A549 (cell line): ENCODE results near the gene GAS2L2. TPM values are rescaled to one million over a fixed set of nuclear protein-coding genes. Genes with fewer than 3 reads are reported as not detected.
"Not testable (repeated sequence)": the region's sequence is repeated elsewhere in the genome, so short reads cannot be mapped to it uniquely, and the experiment has no call there.

ENCODE experiments used
- ATAC-seq, 2 experiments: fragments of 200-7000 bp in 1 of 2; fragments of >200 bp in 1 of 2; cut with Nextera tagmentation in 1 of 2; cut with Tn5 transposase in 1 of 2; 3 replicates each; pipeline versions ENCODE4 v1.8.0 to v1.9.1; 2018 to 2020; ENCODE audit warnings: mild to moderate bottlenecking in 1 of 2, moderate library complexity in 1 of 2
- CTCF ChIA-PET: fragments of 300-600 bp; sonication (Branson Sonifier 250); formaldehyde crosslinking; extraction: SDS; loops from one replicate; lab custom pipeline; 2021; ENCODE audit warnings: antibody characterized with exemption, inconsistent platforms; lab: Yijun Ruan, JAX
- POLR2A ChIA-PET: fragments of 350-600 bp; formaldehyde crosslinking; extraction: SDS; loops from one replicate; lab custom pipeline; 2021; ENCODE audit warnings: antibody characterized with exemption, inconsistent platforms; lab: Yijun Ruan, JAX
- DNase-seq, 2 experiments: peaks; one replicate each; pipeline versions ENCODE4 v3.0.0 to v3.0.0-alpha.2; 2011 to 2016; ENCODE audit warnings: low read depth in 1 of 2, low spot score in 1 of 2
- FAIRE-seq: peaks from 2 replicates; lab custom pipeline; 2011; peaks lifted over from hg19 to GRCh38; lab: Jason Lieb, UNC
- H3K27ac ChIP-seq, 2 experiments: fragments of >200 bp; sonication (Bioruptor Twin); formaldehyde crosslinking; 3 replicates each; pipeline ENCODE4 v1.5.1; 2016 to 2017
- H3K4me1 ChIP-seq: fragments of >200 bp; sonication (Bioruptor Twin); formaldehyde crosslinking; 3 replicates; pipeline ENCODE4 v1.6.1; 2016
- H3K4me2 ChIP-seq: fragments of >200 bp; sonication (Bioruptor Twin); formaldehyde crosslinking; 3 replicates; pipeline ENCODE4 v1.6.1; 2016
- H3K4me3 ChIP-seq: fragments of >200 bp; sonication (Bioruptor Twin); formaldehyde crosslinking; 3 replicates; pipeline ENCODE4 v1.5.1; 2016
- H3K9me3 ChIP-seq: fragments of >200 bp; sonication (Bioruptor Twin); formaldehyde crosslinking; 3 replicates; pipeline ENCODE4 v1.6.1; 2016
- BHLHE40 ChIP-seq: IDR thresholded peaks from 2 replicates; pipeline ENCODE4 v1.6.1; 2012; ENCODE audit warnings: low read depth, low read length, inconsistent platforms
- CBX2 ChIP-seq: fragments of 200-600 bp; sonication (generic); IDR thresholded peaks from 2 replicates; pipeline ENCODE4 v1.6.1; 2016; ENCODE audit warnings: low read depth, mild to moderate bottlenecking, borderline replicate concordance
- E2F6 ChIP-seq: IDR thresholded peaks from 2 replicates; pipeline ENCODE4 v1.6.1; 2012; ENCODE audit warnings: low read depth, borderline replicate concordance
- EHMT2 ChIP-seq: fragments of 200-600 bp; sonication (generic); IDR thresholded peaks from 2 replicates; pipeline ENCODE4 v1.6.1; 2016; ENCODE audit warnings: antibody characterized with exemption, low read depth, mild to moderate bottlenecking, moderate library complexity
- ESRRA ChIP-seq: fragments of 150-350 bp; IDR thresholded peaks from 2 replicates; pipeline ENCODE4 v1.6.1; 2014; ENCODE audit warnings: mild to moderate bottlenecking, low read length, borderline replicate concordance
- FOSB ChIP-seq: fragments of 250-450 bp; sonication (Bioruptor Pico); IDR thresholded peaks from 2 replicates; pipeline ENCODE4 v1.5.0; 2020; ENCODE audit warnings: mild to moderate bottlenecking, moderate library complexity
- GATA3 ChIP-seq: IDR thresholded peaks from 2 replicates; pipeline ENCODE4 v1.6.1; 2012; ENCODE audit warnings: borderline replicate concordance
- HDAC2 ChIP-seq: fragments of 200-600 bp; sonication (generic); IDR thresholded peaks from 2 replicates; pipeline ENCODE4 v1.6.1; 2016
- HES2 ChIP-seq: fragments of >200 bp; sonication (Bioruptor Twin); formaldehyde crosslinking; IDR thresholded peaks from 2 replicates; pipeline ENCODE4 v1.6.1; 2016
- HEYL ChIP-seq: fragments of 250-450 bp; sonication (Bioruptor Pico); IDR thresholded peaks from 2 replicates; pipeline ENCODE4 v1.8.0; 2021; ENCODE audit warnings: mild to moderate bottlenecking, moderate library complexity
- HMGXB4 ChIP-seq: fragments of 250-450 bp; sonication (Bioruptor Pico); IDR thresholded peaks from 2 replicates; pipeline ENCODE4 v1.5.0; 2021; ENCODE audit warnings: mild to moderate bottlenecking, moderate library complexity, borderline replicate concordance
- HOXA7 ChIP-seq: fragments of 250-450 bp; sonication (Bioruptor Pico); IDR thresholded peaks from 2 replicates; pipeline ENCODE4 v1.5.0; 2020; ENCODE audit warnings: mild to moderate bottlenecking, moderate library complexity
- HOXB5 ChIP-seq: fragments of 250-450 bp; sonication (Bioruptor Pico); IDR thresholded peaks from 2 replicates; pipeline ENCODE4 v1.5.0; 2020; ENCODE audit warnings: mild to moderate bottlenecking, moderate library complexity
- JUNB ChIP-seq: fragments of >200 bp; sonication (Bioruptor Twin); formaldehyde crosslinking; IDR thresholded peaks from 2 replicates; pipeline ENCODE4 v1.6.1; 2016
- KDM1A ChIP-seq: fragments of 200-600 bp; sonication (generic); IDR thresholded peaks from 2 replicates; pipeline ENCODE4 v1.6.1; 2016; ENCODE audit warnings: low read depth, mild to moderate bottlenecking
- KDM5A ChIP-seq: fragments of 200-600 bp; sonication (generic); IDR thresholded peaks from 2 replicates; pipeline ENCODE4 v1.6.1; 2016; ENCODE audit warnings: antibody characterized with exemption, mild to moderate bottlenecking
- MAFK ChIP-seq: fragments of 450-650 bp; IDR thresholded peaks from 2 replicates; pipeline ENCODE4 v1.6.1; 2014; ENCODE audit not compliant: partially characterized antibody
- MYC ChIP-seq: IDR thresholded peaks from 2 replicates; pipeline ENCODE4 v1.6.1; 2012; ENCODE audit warnings: mild to moderate bottlenecking, inconsistent platforms, low read length, improper control_type of control experiment, borderline replicate concordance
- NFE2L2 ChIP-seq: fragments of 150-350 bp; conservative IDR thresholded peaks from 2 replicates; pipeline ENCODE4 v1.6.1; 2014; ENCODE audit warnings: low read length
- NR3C1 ChIP-seq: fragments of >200 bp; sonication (Bioruptor Twin); formaldehyde crosslinking; IDR thresholded peaks from 3 replicates; pipeline ENCODE4 v1.6.1; 2017
- PBX3 ChIP-seq: IDR thresholded peaks from 2 replicates; pipeline ENCODE4 v1.6.1; 2012
- POLR2A ChIP-seq: IDR thresholded peaks from 2 replicates; pipeline ENCODE4 v1.6.1; 2012; ENCODE audit warnings: mild to moderate bottlenecking, low read length
- RNF2 ChIP-seq: fragments of 200-600 bp; sonication (generic); IDR thresholded peaks from 2 replicates; pipeline ENCODE4 v1.6.1; 2016; ENCODE audit warnings: low read depth, mild to moderate bottlenecking, antibody characterized with exemption, moderate library complexity, borderline replicate concordance
- ZNF302 ChIP-seq: fragments of 250-450 bp; sonication (Bioruptor Pico); IDR thresholded peaks from 2 replicates; pipeline ENCODE4 v1.9.0; 2021; ENCODE audit warnings: inconsistent platforms, mild to moderate bottlenecking, moderate library complexity
- ZSCAN20 ChIP-seq: fragments of 250-450 bp; sonication (Bioruptor Pico); IDR thresholded peaks from 2 replicates; pipeline ENCODE4 v1.8.0; 2022; ENCODE audit warnings: mild to moderate bottlenecking, moderate library complexity
- WGBS: methylation state at CpG from one replicate; pipeline ENCODE4 v1.1.6; 2017; ENCODE audit errors: missing lambda C conversion rate; 5-methylcytosine and 5-hydroxymethylcytosine counted together
- polyA plus RNA-seq, 4 experiments: library from polyadenylated mRNA; depleted of rRNA in 3 of 4; stranded (reverse); fragments of >200 nt; fragmentation: RNase III in 1 of 4; extraction: RNeasy Plus Mini Kit Qiagen cat#74134 plus additional on column Dnase treatment in 1 of 4; gene quantifications; 2 replicates in 3 of 4; 3 replicates in 1 of 4; pipeline ENCODE4 v1.2.3, GENCODE V29; 2011 to 2017

Gene GAS2L2
- polyA plus RNA-seq, 2 of the 4 experiments (the other 2 are of a cell fraction) = 0.06 to 0.15 TPM

- 76% methylated on average over 3 of the region's 3 CpGs for WGBS
- no peak overlapping the region for H3K27ac ChIP-seq
- CTCF ChIA-PET = interaction anchor here (0.7 to 3.5 kb wide), 7 partner anchors 17 to 95 kb away, joined by 3 to 14 read pairs (median 5); no protein-coding TSS in a partner anchor
- DNase-seq (no peak), FAIRE-seq (no peak), ATAC-seq (peak in 1 of 2 experiments; percentile 41; a peak in 1 of 6 replicates)
- H3K4me3 ChIP-seq = no peak overlapping the region
- TF ChIP-seq FOSB (CRISPR knock-in tag) = no peak
- TF ChIP-seq NR3C1 = no peak
- no peak for TF ChIP-seq HOXB5
- no peak for TF ChIP-seq KDM5A
- TF ChIP-seq HDAC2 = no peak
- TF ChIP-seq E2F6 = no peak
- no peak for TF ChIP-seq HMGXB4 (CRISPR knock-in tag)
- TF ChIP-seq GATA3 = no peak
- no peak for TF ChIP-seq HES2
- TF ChIP-seq CBX2 = no peak
- TF ChIP-seq NFE2L2 = no peak
- no peak for TF ChIP-seq BHLHE40
- no peak for TF ChIP-seq KDM1A
- no peak for TF ChIP-seq JUNB
- TF ChIP-seq ESRRA = no peak
- no peak for TF ChIP-seq ZNF302 (CRISPR knock-in tag)
- no peak for TF ChIP-seq PBX3
- no peak for TF ChIP-seq HEYL
- no peaks in the 10 kb centered on the region for H3K9me3 ChIP-seq
- POLR2A ChIA-PET = no interaction called here
- no peak overlapping the region for H3K4me2 ChIP-seq
- H3K4me1 ChIP-seq = peaks cover 31% of the 10 kb centered on the region
Observed at GRCh38 chr17:35708149-35708548, 44.9 kb downstream of the GAS2L2 start.

GRCh38 chr17:35705705-35706104 is 47.3 kb downstream of the GAS2L2 start:
- Histone ChIP-seq H3K4me3 (no peak overlapping the region), H3K27ac (no peak overlapping the region; a peak in 2 of 6 replicates), H3K9me3 (no peaks in the 10 kb centered on the region), H3K4me1 (peaks cover 31% of the 10 kb centered on the region), H3K4me2 (peak overlapping the region; percentile 1; the same call in 1 of the 3 replicates)
- TF ChIP-seq HOXA7 (CRISPR knock-in tag) (no peak), HEYL (no peak), EHMT2 (no peak), MAFK (no peak)
- FAIRE-seq = no peak
- 45% methylated on average over 5 of the region's 5 CpGs for WGBS
- peak; percentile 28 to 64; a peak in 4 of 6 replicates for ATAC-seq
- POLR2A ChIA-PET = no interaction called here
- CTCF ChIA-PET = interaction anchor here (0.9 to 3.4 kb wide), 6 partner anchors 11 to 98 kb away, joined by 3 to 18 read pairs (median 6); no protein-coding TSS in a partner anchor
- no peak for DNase-seq

- TF ChIP-seq E2F6 (no peak), RNF2 (no peak), POLR2A (no peak), ZSCAN20 (CRISPR knock-in tag) (no peak), BHLHE40 (no peak), MYC (no peak)
- DNase-seq (no peak), ATAC-seq (0 out of 6 replicates have a peak, but pooled peaks of 1 of the 2 experiments have one; percentile 25), FAIRE-seq (no peak)
- CTCF ChIA-PET = interaction anchor here (0.9 to 3.4 kb wide), 6 partner anchors 10 to 99 kb away, joined by 3 to 18 read pairs (median 6); no protein-coding TSS in a partner anchor
- H3K4me2 ChIP-seq = peak overlapping the region; percentile 1; the same call in 1 of the 3 replicates
- H3K9me3 ChIP-seq = no peaks in the 10 kb centered on the region
- no peak overlapping the region for H3K4me3 ChIP-seq
- H3K27ac ChIP-seq = peak overlapping the region in 1 of 2 experiments; percentile 1; a peak in 2 of 6 replicates
- POLR2A ChIA-PET = no interaction called here
- H3K4me1 ChIP-seq = peaks cover 31% of the 10 kb centered on the region
- WGBS = 92% methylated on average over 1 of the region's 1 CpG
Observed at GRCh38 chr17:35705230-35705629, 47.8 kb downstream of the GAS2L2 start.

GRCh38 chr17:35703308-35703707 is 49.7 kb downstream of the GAS2L2 start:
- POLR2A ChIA-PET, H3K4me3 ChIP-seq, H3K27ac ChIP-seq, FAIRE-seq, DNase-seq, ATAC-seq, H3K4me2 ChIP-seq, H3K9me3 ChIP-seq: not testable (repeated sequence)
- 91% methylated on average over 2 of the region's 2 CpGs for WGBS
- H3K4me1 ChIP-seq = peaks cover 18% of the 10 kb centered on the region
- CTCF ChIA-PET = interaction anchor here (0.7 to 3.4 kb wide), 4 partner anchors 44 to 856 kb away, joined by 3 to 18 read pairs (median 9); no protein-coding TSS in a partner anchor
